GM19351 (cell line): ENCODE results near the gene TLR9.
A peak's percentile ranks its signal among the peaks of the same experiment; 100 is the strongest.
"Not testable (repeated sequence)": the region's sequence is repeated elsewhere in the genome, so short reads cannot be mapped to it uniquely, and the experiment has no call there.

Experiments
- ATAC-seq: cut with Tn5 transposase; IDR thresholded peaks from one replicate; pipeline ENCODE4 v1.9.1; 2021; ENCODE audit warnings: mild to moderate bottlenecking, moderate library complexity; ENCODE audit not compliant: unreplicated experiment

The TLR9 gene, protein sequence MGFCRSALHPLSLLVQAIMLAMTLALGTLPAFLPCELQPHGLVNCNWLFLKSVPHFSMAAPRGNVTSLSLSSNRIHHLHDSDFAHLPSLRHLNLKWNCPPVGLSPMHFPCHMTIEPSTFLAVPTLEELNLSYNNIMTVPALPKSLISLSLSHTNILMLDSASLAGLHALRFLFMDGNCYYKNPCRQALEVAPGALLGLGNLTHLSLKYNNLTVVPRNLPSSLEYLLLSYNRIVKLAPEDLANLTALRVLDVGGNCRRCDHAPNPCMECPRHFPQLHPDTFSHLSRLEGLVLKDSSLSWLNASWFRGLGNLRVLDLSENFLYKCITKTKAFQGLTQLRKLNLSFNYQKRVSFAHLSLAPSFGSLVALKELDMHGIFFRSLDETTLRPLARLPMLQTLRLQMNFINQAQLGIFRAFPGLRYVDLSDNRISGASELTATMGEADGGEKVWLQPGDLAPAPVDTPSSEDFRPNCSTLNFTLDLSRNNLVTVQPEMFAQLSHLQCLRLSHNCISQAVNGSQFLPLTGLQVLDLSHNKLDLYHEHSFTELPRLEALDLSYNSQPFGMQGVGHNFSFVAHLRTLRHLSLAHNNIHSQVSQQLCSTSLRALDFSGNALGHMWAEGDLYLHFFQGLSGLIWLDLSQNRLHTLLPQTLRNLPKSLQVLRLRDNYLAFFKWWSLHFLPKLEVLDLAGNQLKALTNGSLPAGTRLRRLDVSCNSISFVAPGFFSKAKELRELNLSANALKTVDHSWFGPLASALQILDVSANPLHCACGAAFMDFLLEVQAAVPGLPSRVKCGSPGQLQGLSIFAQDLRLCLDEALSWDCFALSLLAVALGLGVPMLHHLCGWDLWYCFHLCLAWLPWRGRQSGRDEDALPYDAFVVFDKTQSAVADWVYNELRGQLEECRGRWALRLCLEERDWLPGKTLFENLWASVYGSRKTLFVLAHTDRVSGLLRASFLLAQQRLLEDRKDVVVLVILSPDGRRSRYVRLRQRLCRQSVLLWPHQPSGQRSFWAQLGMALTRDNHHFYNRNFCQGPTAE

GRCh38 chr3:52225452-52226228 is at the start of gene TLR9:
TSS of gene TLR9 (minus strand) at chr3:52225645. CDS start at chr3:52225529, 116 bp downstream.
- ATAC-seq: peak; percentile 78

DNA sequence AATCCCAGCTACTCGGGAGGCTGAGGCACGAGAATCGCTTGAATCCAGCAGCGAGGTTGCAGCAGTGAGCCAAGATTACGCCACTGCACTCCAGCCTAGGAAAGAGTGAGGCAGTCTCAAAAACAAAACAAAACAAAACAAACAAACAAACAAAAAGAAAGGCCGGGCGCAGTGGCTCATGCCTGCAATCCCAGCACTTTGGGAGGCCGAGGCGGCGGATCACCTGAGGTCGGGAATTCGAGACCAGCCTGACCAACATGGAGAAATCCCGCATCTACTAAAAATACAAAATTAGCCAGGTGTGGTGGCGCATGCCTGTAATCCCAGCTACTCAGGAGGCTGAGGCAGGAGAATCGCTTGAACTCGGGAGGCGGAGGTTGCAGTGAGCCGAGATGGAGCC is 49.3 kb upstream of the TLR9 start:
- ATAC-seq: not testable (repeated sequence)

DNA sequence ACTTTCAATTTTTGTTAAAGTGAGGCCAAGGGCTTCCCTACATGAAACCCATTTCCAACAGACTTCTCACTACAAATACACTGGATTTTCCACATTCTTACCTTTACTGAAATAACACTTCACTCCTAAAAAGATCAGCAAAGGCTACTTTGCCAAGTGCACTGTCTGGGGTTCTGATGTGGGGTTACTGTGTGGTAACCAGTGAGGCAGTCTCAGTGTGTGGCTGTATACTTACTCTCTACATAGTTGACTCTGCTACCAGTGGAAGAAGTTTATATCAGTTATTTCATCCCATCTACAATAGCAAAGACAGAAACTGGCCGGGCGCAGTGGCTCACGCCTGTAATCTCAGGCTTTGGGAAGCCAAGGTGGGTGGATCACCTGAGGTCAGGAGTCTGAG is 47.4 kb upstream of the TLR9 start:
- ATAC-seq: no peak

GRCh38 chr3:52272172-52272571 is 46.7 kb upstream of the TLR9 start:
- ATAC-seq: not testable (repeated sequence)

DNA sequence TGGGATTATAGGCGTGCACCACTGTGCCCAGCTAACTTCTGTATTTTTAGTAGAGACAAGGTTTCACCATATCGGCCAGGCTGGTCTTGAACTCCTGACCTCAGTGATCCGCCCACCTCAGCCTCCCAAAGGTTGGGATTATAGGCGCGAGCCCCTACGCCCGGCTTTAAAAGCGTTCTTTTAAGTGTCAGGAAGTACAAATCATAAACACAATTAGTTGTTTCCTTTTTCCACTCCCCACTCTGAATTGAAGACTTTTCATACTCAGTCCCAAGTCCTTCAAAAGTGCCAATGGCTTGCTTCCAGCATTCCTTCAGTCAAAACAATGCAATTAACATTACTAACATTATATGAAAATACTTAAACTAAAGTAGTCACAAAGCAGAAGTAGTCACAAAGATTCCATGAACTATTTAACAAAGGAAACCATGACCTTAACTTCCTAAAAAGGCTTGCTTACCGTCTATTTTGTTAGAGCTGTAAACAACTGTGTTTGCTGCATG is 44.9 kb upstream of the TLR9 start:
- ATAC-seq: no peak

- no peak for ATAC-seq
Observed at GRCh38 chr3:52269776-52270175, 44.3 kb upstream of the TLR9 start.

DNA sequence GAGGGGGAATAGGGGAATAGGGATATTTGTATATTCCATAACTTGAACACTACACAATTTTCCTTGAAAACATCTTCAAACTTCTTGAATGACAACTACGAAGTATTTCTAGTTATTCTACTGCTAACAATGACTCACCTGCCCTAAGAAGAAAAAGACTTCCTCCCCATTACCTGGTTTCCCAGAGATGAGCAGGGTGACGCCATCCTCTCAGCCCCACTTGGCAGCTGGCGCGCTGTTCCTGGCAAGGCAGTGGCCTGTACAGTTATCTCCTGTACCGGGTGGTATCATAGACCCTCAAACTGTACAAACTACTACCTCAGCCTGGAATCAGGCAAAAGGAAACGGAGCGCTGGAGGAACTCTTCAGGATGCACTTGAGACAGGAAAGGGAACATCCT is 42.6 kb upstream of the TLR9 start:
- no peak for ATAC-seq

DNA sequence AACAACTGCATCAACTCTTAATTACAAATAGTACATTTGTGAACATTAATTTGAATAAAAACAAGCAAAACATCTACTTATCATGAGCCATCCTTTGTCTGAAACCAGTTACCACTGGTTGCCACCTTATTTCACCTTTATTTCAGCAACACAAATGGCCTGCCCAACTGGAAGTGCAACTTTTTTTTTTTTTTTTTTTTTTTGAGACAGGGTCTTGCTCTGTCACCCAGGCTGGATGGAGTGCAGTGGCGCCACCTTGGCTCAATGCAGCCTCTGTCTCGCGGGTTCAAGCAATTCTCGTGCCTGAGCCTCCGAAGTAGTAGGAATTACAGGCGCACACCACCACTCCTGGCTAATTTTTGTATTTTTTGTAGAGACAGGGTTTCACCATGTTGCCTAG is 39.9 kb upstream of the TLR9 start:
- no peak for ATAC-seq

- ATAC-seq: no peak
Observed at GRCh38 chr3:52262447-52262846, 37.0 kb upstream of the TLR9 start.

GRCh38 chr3:52259448-52259847 is 34.0 kb upstream of the TLR9 start:
- no peak for ATAC-seq

GRCh38 chr3:52259035-52259434 is 33.6 kb upstream of the TLR9 start:
- ATAC-seq: no peak

- no peak for ATAC-seq
Observed at GRCh38 chr3:52257911-52258310, 32.5 kb upstream of the TLR9 start.

DNA sequence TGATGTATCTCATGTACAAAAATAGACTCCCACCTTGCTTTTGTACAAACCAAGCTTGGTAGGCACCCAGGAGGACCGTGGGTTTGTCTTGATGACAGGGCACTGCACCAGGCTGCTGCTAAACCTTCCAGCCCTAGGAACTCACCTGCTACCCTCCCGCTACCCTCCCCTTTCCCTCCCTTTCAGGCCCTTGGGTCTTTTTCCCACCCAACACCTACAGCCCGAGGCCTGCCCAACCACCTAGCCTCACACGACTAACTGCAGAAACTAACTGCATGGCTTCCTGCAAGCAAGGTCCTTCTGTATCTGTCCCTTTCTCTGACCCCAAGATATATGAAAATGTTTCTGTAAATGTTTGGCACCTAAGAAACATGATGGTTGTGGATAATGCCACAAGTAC is 31.2 kb upstream of the TLR9 start:
- ATAC-seq: no peak

DNA sequence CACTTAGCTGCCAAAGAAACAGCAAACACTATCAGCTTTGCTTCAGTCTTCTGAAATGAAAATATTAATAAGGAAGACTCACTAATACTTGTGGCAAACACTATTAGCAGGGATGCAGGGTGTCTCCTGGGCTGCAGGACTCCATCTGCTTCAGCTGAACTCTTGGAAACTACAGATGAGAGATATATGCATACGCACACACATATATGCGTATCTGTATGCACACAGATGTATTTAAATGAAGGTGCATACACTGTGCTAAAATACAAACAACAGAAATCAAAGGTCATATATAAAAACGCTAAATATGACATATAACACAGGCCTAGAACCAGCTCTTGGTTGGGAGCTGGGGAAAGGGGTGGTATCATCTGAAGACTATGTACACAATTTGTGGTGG is 30.7 kb upstream of the TLR9 start:
- no peak for ATAC-seq

DNA sequence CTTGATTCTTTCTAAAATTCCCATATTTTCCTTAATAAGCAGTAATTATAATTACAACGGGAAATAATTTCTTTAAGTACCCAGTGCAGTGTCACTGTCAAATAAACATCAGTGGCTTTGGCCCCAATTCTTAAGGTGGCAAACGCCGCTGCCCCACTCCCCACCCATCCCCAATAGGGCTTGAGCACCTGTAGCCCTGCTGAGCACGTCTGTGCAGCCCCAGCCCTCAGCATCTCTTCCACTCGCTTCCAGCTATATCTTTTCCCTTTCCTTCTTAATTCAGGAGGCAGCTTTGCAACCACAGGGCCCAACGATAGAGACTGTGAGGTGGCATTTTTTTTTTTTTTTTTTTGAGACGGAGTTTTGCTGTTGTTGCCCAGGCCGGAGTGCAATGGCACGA is 29.2 kb upstream of the TLR9 start:
- ATAC-seq: no peak

DNA sequence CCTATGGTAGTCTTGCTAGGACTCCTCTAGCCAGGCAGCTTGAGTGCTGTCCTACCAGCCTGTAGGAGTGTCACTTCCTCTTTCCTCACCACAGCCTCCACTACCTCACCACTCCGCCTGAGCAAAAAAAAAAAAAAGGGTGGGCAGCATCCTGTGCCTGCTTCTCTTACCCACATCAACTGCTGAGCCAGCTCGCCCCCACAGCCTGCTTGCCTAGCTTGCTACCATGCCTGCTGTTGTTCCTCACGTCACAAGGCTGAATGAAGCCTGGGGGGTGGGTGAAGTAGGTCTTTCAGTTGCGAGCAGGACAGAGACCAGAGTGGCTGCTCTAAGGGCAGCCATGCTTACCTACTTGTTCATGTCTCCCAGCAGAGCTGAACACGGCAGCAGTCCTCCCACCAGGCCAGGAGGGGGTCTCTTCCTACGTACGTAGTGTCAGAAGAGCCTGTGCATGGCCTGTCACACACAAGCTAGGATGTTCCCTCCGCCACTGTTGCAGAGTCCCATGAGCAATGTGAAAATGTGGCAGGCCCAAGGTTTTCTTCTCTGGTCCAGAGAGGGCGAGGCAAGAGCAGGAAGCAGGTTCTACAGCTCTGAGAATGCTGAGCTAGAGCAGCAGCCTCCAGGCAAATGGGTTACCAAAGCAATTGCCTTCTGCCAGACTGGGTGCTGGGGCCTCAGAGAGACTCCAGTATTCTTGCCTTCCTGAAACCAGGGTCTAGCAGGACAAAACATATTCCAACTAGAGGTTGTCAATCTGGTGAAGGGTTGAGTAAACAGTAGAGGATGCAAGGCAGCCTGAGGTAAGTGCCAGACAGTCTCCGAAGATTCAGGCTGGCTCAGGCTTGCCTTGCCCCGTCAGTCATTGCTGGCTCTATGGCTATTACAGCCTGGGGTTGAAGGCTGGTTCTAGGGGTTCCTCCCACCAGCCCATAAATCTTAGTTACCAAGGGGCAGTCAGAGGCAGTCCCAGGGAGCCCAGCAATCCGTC is 28.2 kb upstream of the TLR9 start:
- peak; percentile 93 for ATAC-seq

DNA sequence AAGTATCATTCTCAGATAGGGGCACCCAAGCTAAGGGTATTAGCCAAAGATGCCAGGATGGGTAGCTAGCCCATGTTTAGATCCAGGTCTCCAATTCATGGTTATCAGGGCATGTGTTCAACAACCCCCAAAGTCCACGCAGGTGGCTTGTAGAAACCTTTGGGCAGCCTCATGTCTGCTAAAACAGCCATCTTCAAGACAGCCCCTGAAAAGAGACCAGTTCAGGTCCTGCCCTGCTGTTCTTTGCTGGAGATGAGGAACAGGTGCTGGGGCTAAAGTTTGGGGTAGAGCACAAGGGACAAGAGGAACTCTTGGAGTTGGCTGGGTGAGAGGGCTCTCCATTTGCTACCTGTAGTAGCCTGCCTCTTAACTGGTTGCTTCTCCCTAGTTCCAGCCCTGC is 24.7 kb upstream of the TLR9 start:
- ATAC-seq: no peak

GRCh38 chr3:52249683-52250082 is 24.2 kb upstream of the TLR9 start:
- no peak for ATAC-seq

GRCh38 chr3:52248816-52249547 is 23.5 kb upstream of the TLR9 start:
- no peak for ATAC-seq
